HG03565 (cell line): ENCODE data around the gene SPI1.
"Not testable (repeated sequence)": the region's sequence is repeated elsewhere in the genome, so short reads cannot be mapped to it uniquely, and the experiment has no call there.

ENCODE experiments used
- ATAC-seq: cut with Tn5 transposase; IDR thresholded peaks from one replicate; pipeline ENCODE4 v1.9.1; 2021; ENCODE audit warnings: mild to moderate bottlenecking, moderate library complexity; ENCODE audit not compliant: unreplicated experiment

Gene SPI1

DNA sequence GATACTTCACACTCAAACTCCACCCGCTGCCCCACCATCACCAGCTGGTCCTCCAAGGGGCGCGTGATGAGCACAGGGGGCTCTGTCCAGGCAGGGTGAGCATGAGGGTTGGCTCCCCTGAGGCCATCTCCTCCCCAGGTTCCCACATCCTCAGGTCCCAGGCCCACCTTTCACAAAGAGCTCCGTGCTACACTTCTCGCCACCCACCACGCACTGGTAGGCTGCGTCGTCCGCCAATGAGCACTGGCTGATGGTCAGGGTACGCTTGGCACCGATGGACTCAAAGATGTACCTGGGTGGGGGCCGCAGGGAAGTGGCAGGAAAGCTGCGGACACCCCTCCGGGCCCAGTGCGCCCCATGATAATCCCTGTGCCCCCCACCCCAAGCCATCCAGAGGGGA, 35.5 kb downstream of the SPI1 start:
- ATAC-seq: no peak

DNA sequence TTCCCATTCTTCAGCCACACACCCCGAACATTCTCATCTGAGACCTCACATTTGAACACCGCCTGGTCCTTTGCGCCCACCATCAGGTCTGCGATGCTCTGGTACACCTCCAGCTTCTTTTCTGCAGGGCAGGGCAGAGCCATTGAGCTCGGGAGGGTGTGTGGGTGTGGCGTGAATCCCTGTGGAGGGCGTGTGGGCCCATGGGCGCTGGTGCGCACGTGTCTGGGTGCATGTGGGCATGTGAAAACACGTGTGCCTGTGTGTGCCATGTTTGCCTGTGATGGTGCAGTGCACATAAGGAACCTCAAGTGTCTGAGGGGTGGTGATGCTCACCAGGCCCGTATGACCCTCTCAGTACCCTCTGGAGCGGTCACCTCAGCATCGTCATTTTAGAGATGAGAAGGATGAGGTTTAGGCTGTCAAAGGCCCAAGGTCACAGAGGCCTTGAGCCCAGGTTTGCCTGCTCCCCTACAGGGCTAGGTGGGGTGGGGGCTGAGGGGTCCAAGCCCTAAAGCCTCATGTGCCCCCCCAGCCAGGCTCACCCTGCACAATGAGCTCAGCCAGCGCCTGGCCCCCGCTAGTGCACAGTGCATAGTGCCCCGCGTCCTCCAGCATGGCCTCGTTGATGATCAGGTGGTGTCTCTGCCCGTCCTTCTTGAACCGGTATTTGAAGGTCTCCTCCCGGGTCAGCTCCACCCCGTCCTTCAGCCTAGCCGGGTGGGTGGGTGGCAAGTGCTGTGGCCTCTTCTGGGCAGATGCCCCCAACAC, 36.1 kb downstream of the SPI1 start:
- no peak for ATAC-seq

DNA sequence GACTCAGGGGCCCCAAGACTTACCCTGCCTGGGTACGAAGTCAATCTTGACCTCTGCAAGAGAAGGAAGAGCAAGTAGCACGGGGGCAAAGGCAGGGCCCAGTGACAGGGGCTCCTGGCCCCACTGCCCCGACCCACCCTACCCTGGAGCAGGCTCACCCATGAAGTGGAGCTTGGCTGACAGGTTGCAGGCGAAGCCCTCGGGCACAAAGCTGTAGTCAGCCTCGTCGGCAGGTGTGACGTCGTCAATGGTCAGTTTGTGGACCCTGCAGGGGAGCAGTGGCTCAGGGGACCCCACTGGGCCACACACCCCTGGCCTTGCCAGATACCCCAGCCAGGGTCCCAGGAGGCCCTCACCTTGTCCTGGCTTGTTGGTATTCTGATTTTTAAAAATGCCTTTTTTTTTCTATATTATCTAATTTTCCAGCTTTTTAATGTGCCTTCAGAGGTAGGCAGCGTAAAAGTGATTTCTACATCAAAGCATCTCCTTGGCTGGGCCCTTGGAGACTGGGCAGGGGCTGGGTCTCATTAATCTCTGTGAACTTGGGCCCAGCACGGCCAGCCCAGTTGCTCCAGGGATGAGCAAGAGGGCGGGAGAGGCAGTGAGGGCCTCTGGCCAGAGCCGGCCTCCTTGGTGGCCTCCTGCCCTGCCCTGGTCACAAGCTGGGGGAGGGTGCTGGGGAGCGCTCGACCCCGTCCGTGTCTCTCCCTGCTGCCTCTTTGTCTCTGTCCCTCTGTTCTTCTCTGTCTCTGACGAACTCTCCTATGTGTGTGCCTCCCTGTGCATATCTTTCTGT, 37.2 kb downstream of the SPI1 start:
- no peak for ATAC-seq

DNA sequence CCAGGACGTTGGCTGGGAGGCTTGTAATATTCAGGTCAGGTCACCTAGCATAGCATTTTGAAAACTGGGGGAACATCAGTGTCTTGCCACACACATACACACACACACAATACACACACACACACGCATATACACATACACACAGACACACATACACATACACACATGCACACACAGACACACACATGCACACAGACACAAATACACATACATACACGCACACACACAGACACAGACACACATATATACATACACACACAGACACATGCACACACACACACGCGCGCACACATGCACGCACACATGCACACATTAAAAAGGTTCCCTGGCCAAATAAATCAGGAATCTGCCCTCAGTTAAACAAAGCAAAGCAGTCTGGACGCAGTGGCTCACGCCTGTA, 38.3 kb downstream of the SPI1 start:
- no peak for ATAC-seq

DNA sequence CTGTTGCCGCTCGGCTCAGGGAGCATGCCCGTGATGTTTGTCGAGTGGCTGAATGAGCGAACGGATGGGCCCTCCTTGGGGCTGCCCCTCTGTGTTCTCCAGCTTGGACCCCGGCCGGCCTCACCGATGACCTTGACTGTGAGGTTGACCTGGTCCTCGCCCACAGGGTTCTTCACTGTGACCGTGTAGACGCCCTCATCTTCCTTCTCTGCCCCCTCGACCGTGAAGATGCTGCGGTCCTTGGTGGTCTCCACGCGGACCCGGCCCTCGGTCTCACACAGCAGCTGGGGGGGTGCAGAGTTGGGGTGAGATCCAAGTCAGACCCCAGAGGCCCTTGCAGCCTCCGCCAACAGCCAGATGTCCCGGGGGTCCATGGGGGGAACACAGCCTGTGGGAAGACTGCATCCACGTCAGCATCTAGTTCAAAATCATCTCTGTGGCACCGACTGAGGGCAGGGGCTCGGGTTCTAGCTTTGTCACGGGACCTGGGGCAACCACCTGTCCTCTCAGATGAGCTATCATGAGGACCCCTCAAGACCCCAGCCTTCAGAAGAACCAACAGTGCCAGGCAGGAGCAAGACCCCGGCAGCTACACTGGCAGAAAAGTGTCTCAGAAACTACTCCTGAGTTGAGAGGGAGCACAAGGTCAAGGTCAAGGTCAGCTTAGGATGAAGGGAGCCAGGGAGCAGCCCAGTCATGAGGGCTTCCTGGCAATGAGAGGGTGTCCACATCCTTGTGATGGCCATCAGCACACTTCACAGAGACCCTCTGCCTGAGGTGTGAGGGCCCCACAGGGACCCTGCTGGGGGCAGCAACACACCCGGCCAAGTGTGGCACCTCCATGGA, 39.7 kb downstream of the SPI1 start:
- no peak for ATAC-seq

DNA sequence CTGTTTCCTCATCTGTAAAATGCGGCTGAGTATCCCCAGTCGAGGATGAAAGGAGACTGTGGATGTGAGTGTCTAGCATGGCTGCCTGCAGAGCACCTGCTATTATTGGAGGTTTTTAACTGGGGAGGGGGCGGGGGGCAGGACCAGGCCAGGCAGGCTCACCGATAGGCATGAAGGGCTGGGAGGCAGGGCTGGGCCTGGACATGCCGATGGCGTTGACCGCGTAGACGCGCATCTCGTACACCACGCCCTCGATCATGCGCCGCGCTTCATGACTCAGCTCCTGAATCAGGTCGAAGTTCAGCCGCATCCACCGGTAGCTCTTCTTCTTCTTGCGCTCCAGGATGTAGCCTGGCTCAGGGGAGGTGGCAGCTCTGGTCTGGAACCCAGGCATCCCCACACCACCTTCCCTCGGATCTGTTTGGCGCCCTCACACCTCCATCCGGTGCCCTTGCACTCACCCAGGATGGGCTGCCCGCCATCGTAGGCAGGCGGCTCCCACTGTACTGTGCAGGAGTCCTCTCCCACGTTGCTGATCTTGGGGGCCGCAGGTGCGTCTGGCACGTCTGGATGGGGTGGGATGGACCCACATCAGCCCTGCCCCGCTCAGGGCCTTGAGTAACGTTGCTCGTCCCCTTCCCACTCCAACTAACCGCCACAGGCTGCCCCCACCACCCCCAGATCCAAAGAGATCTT, 41.0 kb downstream of the SPI1 start:
- ATAC-seq: no peak

DNA sequence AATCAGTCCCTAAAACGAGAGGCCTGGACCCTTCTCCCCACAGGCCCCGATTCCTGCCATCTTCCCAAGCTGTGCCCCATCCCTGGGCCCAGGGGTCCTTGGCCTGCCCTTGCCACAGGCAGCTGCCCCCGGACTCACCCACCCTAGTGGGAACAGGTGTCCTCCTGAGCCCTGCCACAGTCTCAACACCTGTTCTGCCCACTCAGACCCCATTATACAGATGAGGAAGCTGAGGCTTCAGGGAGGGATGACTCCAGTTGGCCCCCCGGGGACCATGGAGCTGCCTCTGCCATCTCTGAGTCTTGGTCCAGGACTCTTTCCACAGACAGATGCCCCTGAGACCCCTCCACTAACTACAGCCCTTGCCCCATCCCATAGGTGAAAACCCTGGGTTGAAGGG, 41.8 kb downstream of the SPI1 start:
- no peak for ATAC-seq

DNA sequence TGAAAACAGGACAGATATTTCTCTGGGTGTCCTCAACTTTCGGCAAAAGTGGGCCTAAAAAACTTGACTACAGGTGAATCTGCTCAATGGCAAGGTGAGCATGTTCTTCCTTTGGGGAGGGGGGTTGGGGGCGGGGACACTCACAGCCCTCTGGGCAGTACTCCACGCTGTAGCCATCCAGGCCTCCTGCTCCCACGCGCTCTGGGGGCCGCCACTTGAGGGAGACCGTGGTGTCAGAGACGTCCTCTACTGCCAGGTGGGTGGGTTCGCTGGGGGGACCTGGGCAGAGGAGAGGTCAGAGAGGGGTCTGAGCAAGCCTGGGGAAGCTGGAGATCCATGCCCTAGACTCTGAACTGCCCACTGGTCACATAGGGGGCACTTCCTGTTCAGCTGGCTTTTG, 42.6 kb downstream of the SPI1 start:
- ATAC-seq: no peak

DNA sequence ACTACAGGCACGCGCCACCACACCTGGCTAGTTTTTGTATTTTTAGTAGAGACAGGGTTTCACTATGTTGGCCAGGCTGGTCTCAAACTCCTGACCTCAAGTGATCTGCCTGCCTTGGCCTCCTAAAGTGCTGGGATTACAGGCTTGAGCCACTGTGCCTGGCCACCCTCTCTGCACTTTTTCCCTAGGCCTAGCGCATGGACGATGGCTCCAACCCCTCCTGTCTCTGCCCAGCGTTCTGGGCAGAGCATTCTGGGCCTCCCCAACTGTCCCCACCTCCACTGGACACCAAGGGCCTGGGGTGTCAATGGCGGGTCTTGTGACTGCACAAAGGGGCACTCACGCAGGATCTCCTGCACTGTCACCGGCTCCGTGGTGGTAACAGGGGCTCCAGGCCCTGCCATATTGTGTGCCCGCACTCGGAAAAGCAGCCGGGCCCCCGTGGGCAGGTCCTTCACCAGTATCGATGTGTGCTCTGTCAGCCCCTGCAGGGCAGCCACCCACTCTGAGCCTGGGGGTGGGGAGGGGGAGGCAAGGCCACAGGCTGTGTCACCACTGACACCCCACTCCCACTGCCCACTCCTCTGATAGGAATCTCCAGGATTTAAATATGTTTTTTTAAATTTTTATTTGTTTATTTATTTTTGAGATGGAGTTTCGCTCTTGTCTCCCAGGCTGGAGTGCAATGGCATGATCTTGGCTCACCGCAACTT, 43.5 kb downstream of the SPI1 start:
- not testable (repeated sequence) for ATAC-seq

DNA sequence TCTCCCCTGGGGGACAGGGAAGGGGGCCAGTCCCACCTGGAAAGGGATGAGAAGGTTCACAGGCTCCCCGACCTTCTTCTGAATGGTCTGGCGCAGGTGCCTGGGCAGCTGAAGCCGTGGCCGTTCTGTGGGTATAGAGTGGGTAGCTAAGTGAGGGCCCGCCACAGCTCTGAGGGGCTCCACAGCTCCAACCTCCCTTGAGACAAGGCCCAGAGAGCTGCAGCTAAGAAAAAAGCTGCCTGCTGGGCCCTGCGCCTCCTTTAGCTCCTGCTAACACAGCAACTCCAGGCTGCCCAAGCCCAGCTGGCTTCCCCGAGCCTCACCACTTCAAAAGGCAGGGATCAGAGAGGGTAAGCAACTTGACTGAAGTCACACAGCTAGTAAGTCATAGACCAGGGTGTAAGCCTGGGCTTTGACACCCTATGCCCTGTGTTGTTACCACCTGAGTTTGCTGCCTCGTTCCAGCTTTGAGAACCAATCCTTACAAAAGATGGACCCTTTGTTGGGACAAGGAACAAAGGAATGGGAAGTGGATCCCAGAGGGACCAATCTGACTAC, 44.4 kb downstream of the SPI1 start:
- no peak for ATAC-seq

DNA sequence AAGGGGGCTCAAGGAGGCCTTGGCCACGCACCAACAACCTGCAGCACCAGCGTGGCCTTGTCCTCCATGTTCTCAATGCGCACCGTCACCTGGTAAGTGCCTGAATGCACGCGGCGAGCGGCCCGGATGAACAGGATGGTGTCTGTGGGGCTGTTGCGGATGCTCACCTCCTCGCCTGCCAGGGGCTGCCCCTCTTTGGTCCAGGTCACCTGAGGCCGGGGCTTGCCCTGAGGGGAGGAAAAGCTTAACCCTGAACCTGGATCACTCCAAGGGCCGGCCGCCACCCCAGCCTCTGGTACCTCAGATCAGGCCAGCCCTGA, 44.9 kb downstream of the SPI1 start:
- no peak for ATAC-seq

DNA sequence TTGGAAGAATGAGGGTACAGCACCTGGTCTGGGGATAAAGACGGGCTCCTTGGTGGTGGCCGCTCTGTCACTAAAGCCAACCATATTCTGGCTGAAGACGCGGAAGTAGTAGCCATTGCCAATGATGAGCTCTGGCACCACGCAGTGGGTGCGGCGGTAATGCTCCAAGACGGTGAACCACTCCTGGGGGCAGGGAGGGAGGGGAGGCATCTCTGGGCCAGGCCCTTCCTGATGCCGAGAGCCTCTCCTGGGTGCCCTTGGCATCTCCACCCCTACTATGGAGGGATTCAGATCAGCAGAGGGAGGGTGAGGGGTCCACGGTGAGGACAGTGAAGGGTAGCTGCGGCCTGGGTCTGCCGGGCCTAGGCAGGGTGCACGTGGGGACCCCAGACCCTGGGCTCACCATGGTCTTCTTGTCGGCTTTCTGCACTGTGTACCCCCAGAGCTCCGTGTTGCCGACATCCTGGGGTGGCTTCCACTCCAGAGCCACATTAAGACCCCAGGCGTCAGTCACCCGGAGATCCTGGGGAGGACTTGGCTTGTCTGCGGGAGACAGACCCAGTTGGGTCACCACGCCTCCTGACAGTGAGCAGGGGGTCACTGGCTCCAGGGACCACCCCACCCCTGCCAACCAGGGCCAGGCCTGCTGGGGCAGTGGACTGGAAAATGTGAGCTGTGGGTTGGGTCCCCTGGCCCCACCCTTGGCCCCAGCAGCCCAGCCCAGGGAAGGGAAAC, 45.4 kb downstream of the SPI1 start:
- no peak for ATAC-seq

DNA sequence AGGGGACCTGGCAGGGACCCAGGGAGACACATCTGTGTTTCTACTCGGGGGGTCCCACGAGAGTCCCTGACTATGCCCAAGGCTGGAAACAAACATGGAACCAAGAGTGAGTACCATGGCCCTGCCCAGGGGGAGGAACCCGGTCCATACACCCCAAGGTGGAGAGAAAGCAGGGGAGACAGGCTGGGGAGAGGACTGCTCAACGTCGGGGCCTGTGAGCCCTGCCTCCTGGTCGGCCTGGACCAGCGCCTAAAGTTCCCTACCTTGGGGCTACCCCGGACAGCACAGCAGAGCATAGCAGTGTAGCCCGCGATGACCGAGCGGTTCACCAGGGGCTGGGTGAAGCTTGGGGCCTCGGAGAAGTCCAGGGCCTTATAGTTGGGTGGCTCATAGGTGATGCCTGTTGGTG, 46.0 kb downstream of the SPI1 start:
- ATAC-seq: no peak

DNA sequence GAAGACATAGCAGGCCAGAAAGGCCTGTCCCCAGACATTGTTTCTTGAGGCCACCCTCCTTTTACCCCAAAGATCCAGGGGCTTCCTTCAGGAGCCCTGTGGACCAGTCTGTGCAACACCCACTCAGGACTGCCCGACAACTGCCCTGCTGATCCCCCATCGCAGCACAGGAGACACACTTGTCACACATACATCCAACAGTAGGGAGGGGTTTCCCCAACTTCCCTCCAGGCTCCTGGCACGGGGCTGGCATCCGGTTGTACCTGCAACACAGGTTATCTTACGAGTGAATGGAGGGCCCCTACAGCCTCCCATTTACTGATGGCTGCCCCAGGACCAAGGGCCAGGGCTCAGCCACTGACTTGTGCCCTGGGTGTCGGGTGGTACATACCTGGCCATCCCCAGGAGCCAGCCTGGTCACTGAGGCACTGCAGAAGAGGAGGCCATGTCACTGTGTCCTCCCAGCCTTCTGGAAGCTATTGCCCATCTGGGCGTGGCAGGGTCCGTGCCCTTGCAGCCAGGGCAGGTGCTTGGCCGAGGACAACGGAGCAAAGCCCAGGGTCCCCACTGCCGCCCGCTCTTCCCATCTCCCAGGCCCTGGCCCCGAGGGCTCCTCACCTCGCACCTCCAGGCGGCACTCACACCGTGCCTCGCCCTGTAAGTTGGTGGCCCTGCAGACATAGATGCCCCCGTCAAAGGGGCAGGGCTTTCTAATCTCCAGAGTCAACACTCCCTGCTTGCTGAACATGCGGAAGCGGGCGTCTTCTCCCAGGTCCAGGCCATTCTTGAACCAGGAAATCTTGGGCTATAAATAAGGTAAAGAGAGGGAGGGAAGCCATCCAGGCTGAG, 46.7 kb downstream of the SPI1 start:
- no peak for ATAC-seq

DNA sequence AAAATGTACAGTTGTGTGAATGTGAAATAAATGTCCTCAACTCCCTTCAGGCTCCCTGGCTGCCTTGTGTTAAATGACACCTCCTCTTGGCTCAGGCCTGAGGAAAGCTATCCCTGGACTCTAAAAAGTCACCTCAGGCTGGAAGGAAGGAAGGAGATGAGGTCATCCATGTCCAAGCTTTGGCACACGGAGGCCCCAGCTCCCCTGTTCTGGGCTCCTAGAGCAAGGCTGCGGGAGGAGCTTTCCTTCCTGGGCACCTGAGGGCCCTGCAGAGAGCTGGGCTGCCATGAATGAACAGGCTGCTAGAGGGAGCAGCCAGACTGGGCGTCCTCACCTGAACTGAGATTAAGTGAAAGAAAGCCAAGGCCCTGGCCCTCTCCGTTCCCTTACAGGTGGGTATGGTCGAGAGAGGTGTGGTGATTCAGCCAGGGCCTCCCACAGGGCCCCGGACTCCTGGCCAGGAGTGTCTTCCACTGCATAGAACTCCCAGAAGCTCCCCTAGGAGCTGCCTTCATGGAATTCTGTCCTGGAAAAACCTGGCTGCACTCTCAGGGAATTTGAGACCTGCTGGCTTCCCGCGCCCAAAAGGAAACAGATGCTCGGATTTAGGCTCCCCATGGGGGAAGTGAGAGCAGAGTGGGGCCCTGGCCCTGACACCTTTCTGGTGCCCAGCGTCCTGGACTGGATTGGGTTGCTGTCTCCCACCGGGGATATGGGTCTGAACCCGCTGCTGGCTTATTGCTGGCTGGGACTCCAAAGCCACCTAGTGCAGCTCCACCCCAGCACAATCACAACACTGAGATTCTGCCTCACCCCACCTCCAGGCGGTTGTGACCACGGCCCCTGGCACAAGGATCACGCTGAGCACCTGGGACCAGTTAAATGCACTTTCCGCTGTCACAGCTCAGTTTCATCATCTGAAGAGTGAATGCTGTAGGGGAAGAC, 48.1 kb downstream of the SPI1 start:
- no peak for ATAC-seq

DNA sequence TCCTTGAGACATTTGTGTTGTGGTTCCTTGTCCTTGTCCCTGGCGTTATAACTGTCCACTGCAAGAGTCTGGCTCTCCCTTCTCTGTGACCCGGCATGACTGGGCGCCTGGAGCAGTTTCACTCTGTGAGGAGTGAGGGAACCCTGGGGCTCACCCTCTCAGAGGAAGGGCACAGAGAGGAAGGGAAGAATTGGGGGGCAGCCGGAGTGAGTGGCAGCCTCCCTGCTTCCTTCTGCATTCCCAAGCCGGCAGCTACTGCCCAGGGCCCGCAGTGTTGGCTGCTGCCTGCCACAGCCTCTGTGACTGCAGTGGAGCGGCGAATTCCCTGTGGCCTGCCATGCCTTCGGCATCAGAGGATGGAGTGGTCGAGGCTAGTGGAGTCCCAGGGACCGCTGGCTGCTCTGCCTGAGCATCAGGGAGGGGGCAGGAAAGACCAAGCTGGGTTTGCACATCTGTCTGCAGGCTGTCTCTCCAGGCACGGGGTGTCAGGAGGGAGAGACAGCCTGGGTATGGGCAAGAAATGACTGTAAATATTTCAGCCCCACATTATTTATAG, 48.8 kb downstream of the SPI1 start:
- ATAC-seq: no peak
